ENCODE results near the gene MBP.

MBP gene

GRCh38 chr18:77136871-77137665 is 4.5 kb upstream of the MBP start:
- intact Hi-C loops (cut with DNase I) = no loop called here
- DNase-seq = peak in 2 of 42 donors; percentile 15 to 34

- peak in 2 of 42 donors; percentile 17 to 26 for DNase-seq
- intact Hi-C loops (cut with DNase I) = no loop called here
Measured at GRCh38 chr18:77136076-77136718, 3.6 kb upstream of the MBP start.

GRCh38 chr18:77135339-77136075 is 2.9 kb upstream of the MBP start:
- DNase-seq = peak in 1 of 42 donors; percentile 35
- intact Hi-C loops (cut with DNase I) = no loop called here

GRCh38 chr18:77134611-77135010 is 2.0 kb upstream of the MBP start:
- intact Hi-C loops (cut with DNase I) = no loop called here
- DNase-seq = peak in 1 of 42 donors; percentile 25

- DNase-seq = peak in 9 of 42 donors; percentile 30 to 62 (median 50)
- intact Hi-C loops (cut with DNase I) = no loop called here
Measured at GRCh38 chr18:77133835-77134496, 1.4 kb upstream of the MBP start.

GRCh38 chr18:77133051-77133834 is 660 bp upstream of the MBP start:
- peak in 2 of 42 donors; percentile 36 to 39 for DNase-seq
- intact Hi-C loops (cut with DNase I) = no loop called here

- DNase-seq = peak in 12 of 42 donors; percentile 22 to 54 (median 42)
- intact Hi-C loops (cut with DNase I) = no loop called here
Measured at GRCh38 chr18:77131652-77132368, 773 bp downstream of the MBP start.

- intact Hi-C loops (cut with DNase I) = no loop called here
- DNase-seq = peak in 7 of 42 donors; percentile 29 to 54 (median 37)
Measured at GRCh38 chr18:77131100-77131651, 1.4 kb downstream of the MBP start.

GRCh38 chr18:77130229-77131099 is 2.1 kb downstream of the MBP start:
- DNase-seq = peak in 2 of 42 donors; percentile 28 to 37
- intact Hi-C loops (cut with DNase I) = no loop called here

- intact Hi-C loops (cut with DNase I) = no loop called here
- peak in 1 of 42 donors; percentile 29 for DNase-seq
Measured at GRCh38 chr18:77129150-77129551, 3.4 kb downstream of the MBP start.

GRCh38 chr18:77127769-77128671 is 4.6 kb downstream of the MBP start:
- intact Hi-C loops (cut with DNase I) = no loop called here
- peak in 1 of 42 donors; percentile 40 for DNase-seq

- DNase-seq = peak in 1 of 42 donors; percentile 9
- intact Hi-C loops (cut with DNase I) = no loop called here
Measured at GRCh38 chr18:77124452-77124922, 8.1 kb downstream of the MBP start.

GRCh38 chr18:77123320-77124231 is 9.0 kb downstream of the MBP start:
- peak in 3 of 42 donors; percentile 10 to 16 (median 12) for DNase-seq
- intact Hi-C loops (cut with DNase I) = no loop called here

GRCh38 chr18:77121523-77121922 is 11.1 kb downstream of the MBP start:
- no peak for DNase-seq
- intact Hi-C loops (cut with DNase I) = no loop called here

Measured in head of caudate nucleus (tissue), 42 donors.